Fibroblast of mammary gland (primary cell): ENCODE data around the gene VAMP7.
"Not testable (repeated sequence)": the region's sequence is repeated elsewhere in the genome, so short reads cannot be mapped to it uniquely, and the experiment has no call there.

ENCODE experiments used
- DNase-seq: peaks from one replicate; pipeline ENCODE4 v3.0.0-alpha.2; 2010; ENCODE audit warnings: low read depth
- H3K4me3 ChIP-seq: 2 replicates; pipeline ENCODE4 v1.5.1; 2011; ENCODE audit warnings: low read depth, mild to moderate bottlenecking, low read length, moderate library complexity; ENCODE audit not compliant: control insufficient read depth
- CTCF ChIP-seq: conservative IDR thresholded peaks from 2 replicates; pipeline ENCODE4 v1.5.1; 2011; ENCODE audit warnings: low read depth, low read length, inconsistent platforms; ENCODE audit not compliant: control insufficient read depth, insufficient read depth

Gene VAMP7

GRCh38 chrX:155983326-155983725 is 102.2 kb downstream of the VAMP7 start:
- H3K4me3 ChIP-seq = no peak overlapping the region
- TF ChIP-seq CTCF = no peak
- DNase-seq = no peak

- DNase-seq = no peak
- TF ChIP-seq CTCF = no peak
- no peak overlapping the region for H3K4me3 ChIP-seq
Measured at GRCh38 chrX:155985208-155985607, 104.1 kb downstream of the VAMP7 start.

GRCh38 chrX:155986995-155987394 is 105.8 kb downstream of the VAMP7 start:
- DNase-seq, H3K4me3 ChIP-seq: not testable (repeated sequence)

- no peak overlapping the region for H3K4me3 ChIP-seq
- TF ChIP-seq CTCF = no peak
- no peak for DNase-seq
Measured at GRCh38 chrX:155988859-155989258, 107.7 kb downstream of the VAMP7 start.
